ENCODE data around the gene CCDC136.

DNA sequence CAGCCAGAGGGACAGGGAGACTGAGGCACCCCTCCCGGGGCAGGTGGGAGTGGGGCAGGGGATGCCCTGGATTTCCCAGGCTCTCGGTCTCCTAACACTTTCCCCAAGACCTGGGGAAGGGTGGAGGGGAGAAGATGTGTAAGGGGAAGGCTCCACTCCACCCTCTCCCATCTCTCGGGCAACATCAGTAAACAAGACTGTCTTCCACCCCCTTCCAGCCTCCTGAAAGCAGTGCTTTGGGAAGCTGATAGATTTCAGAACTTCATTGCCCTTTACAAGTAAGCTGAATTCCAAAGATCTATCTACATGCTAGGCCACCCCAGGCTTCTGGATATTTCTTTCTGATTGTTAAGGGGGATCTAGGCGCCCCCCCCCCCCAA lies 42.2 kb downstream of the CCDC136 start:
- TF ChIP-seq, protein P1, sequence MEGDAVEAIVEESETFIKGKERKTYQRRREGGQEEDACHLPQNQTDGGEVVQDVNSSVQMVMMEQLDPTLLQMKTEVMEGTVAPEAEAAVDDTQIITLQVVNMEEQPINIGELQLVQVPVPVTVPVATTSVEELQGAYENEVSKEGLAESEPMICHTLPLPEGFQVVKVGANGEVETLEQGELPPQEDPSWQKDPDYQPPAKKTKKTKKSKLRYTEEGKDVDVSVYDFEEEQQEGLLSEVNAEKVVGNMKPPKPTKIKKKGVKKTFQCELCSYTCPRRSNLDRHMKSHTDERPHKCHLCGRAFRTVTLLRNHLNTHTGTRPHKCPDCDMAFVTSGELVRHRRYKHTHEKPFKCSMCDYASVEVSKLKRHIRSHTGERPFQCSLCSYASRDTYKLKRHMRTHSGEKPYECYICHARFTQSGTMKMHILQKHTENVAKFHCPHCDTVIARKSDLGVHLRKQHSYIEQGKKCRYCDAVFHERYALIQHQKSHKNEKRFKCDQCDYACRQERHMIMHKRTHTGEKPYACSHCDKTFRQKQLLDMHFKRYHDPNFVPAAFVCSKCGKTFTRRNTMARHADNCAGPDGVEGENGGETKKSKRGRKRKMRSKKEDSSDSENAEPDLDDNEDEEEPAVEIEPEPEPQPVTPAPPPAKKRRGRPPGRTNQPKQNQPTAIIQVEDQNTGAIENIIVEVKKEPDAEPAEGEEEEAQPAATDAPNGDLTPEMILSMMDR (optimal IDR thresholded peaks at IDR 0.05 in 1 of 3, IDR thresholded peaks at IDR 0.05 in 1 of 3, conservative IDR thresholded peaks at IDR 0.05 in 1 of 3; ENCODE audit: extremely low read depth in 1 of 3, insufficient read depth in 2 of 3, low read length in 3 of 3) = no peak
- TF ChIP-seq EZH2 (IDR thresholded peaks at IDR 0.05; ENCODE audit: low read length) = no peak

Measured in keratinocyte (primary cell).